IMR-90 (cell line): Measurements from ENCODE around the gene LDLRAD1. TPM values are rescaled to one million over a fixed set of nuclear protein-coding genes. Genes with fewer than 3 reads are reported as not detected.

ENCODE experiments used
- ATAC-seq: fragments of 200-7000 bp; cut with Tn5 transposase; 2 replicates; pipeline ENCODE4 v1.9.1; 2020; ENCODE audit warnings: low read depth, mild to moderate bottlenecking, moderate library complexity
- BruUV-seq: library from RNA; stranded (reverse); fragments of 400-500 nt; replicated peaks from 2 replicates; lab custom pipeline; 2021; lab: Mats Ljungman, UMichigan
- CTCF ChIA-PET: fragments of 300-600 bp; formaldehyde crosslinking; extraction: SDS; loops from one replicate; lab custom pipeline; 2021; ENCODE audit warnings: antibody characterized with exemption; lab: Yijun Ruan, JAX
- POLR2A ChIA-PET: fragments of 300-600 bp; sonication (Branson Sonifier 250); formaldehyde crosslinking; loops from one replicate; lab custom pipeline; 2022; ENCODE audit warnings: antibody characterized with exemption; ENCODE audit not compliant: unreplicated experiment; lab: Charles Lee
- DNase-seq: peaks from one replicate; pipeline ENCODE4 v3.0.0; 2013
- H2AFZ ChIP-seq: replicated peaks from 2 replicates; pipeline ENCODE3; 2013; ENCODE audit warnings: low read length, mild to moderate bottlenecking; ENCODE audit not compliant: poor library complexity
- H2AK5ac ChIP-seq: 2 replicates; pipeline ENCODE4 v1.6.1; 2013; ENCODE audit warnings: low read depth, low read length, inconsistent platforms
- H2AK9ac ChIP-seq: replicated peaks from 2 replicates; pipeline ENCODE3; 2013; ENCODE audit warnings: mild to moderate bottlenecking, low read depth, low read length, moderate library complexity; ENCODE audit not compliant: poor library complexity
- H2BK120ac ChIP-seq: 2 replicates; pipeline ENCODE4 v1.6.1; 2013; ENCODE audit warnings: low read depth, low read length, inconsistent platforms
- H2BK15ac ChIP-seq: 3 replicates; pipeline ENCODE4 v1.6.1; 2013; ENCODE audit warnings: low read depth, low read length, inconsistent platforms
- H2BK20ac ChIP-seq: 2 replicates; pipeline ENCODE4 v1.6.1; 2013; ENCODE audit warnings: low read depth, mild to moderate bottlenecking, inconsistent platforms, low read length, moderate library complexity
- H2BK5ac ChIP-seq: 2 replicates; pipeline ENCODE4 v1.6.1; 2013; ENCODE audit warnings: mild to moderate bottlenecking, low read depth, low read length, inconsistent platforms; ENCODE audit not compliant: poor library complexity, severe bottlenecking
- H3K14ac ChIP-seq: replicated peaks from 2 replicates; pipeline ENCODE4 v1.6.1; 2013; ENCODE audit warnings: low read depth, low read length, inconsistent platforms
- H3K18ac ChIP-seq: 2 replicates; pipeline ENCODE4 v1.6.1; 2013; ENCODE audit warnings: low read depth, low read length, control low read depth
- H3K23ac ChIP-seq: 2 replicates; pipeline ENCODE4 v1.6.1; 2013; ENCODE audit warnings: low read depth, low read length, inconsistent platforms
- H3K27ac ChIP-seq: 2 replicates; pipeline ENCODE4 v1.5.1; 2013; ENCODE audit warnings: mild to moderate bottlenecking, control low read depth, low read length; ENCODE audit not compliant: insufficient read depth
- H3K27me3 ChIP-seq: 2 replicates; pipeline ENCODE4 v1.6.1; 2013; ENCODE audit warnings: low read length; ENCODE audit not compliant: control insufficient read depth, insufficient read depth
- H3K36me3 ChIP-seq: 2 replicates; pipeline ENCODE4 v1.6.1; 2013; ENCODE audit warnings: low read length, mixed read lengths; ENCODE audit not compliant: control insufficient read depth, insufficient read depth
- H3K4ac ChIP-seq: 2 replicates; pipeline ENCODE4 v1.6.1; 2013; ENCODE audit warnings: low read depth, low read length, inconsistent platforms
- H3K4me1 ChIP-seq: 2 replicates; pipeline ENCODE4 v1.6.1; 2013; ENCODE audit warnings: low read length, mixed read lengths; ENCODE audit not compliant: control insufficient read depth, insufficient read depth
- H3K4me2 ChIP-seq: 2 replicates; pipeline ENCODE4 v1.6.1; 2013; ENCODE audit warnings: low read depth, mild to moderate bottlenecking, control low read depth, low read length, moderate library complexity
- H3K4me3 ChIP-seq: 2 replicates; pipeline ENCODE4 v1.5.1; 2013; ENCODE audit warnings: low read depth, mild to moderate bottlenecking, control low read depth, low read length, moderate library complexity; ENCODE audit not compliant: insufficient read depth
- H3K56ac ChIP-seq: 2 replicates; pipeline ENCODE4 v1.6.1; 2013; ENCODE audit warnings: low read length, inconsistent platforms; ENCODE audit not compliant: insufficient read depth; ENCODE audit errors: extremely low read depth
- H3K79me1 ChIP-seq, 2 experiments: 2 replicates each; pipeline ENCODE4 v1.6.1; 2013; ENCODE audit warnings: low read length in 2 of 2, inconsistent platforms in 1 of 2, low read depth in 1 of 2
- H3K9ac ChIP-seq: 2 replicates; pipeline ENCODE4 v1.6.1; 2013; ENCODE audit warnings: low read depth, low read length, control low read depth
- H3K9me1 ChIP-seq: 2 replicates; pipeline ENCODE4 v1.6.1; 2013; ENCODE audit warnings: low read length, inconsistent platforms; ENCODE audit not compliant: insufficient read depth
- H3K9me3 ChIP-seq: 2 replicates; pipeline ENCODE4 v1.6.1; 2013; ENCODE audit warnings: low read length; ENCODE audit not compliant: control insufficient read depth, insufficient read depth
- H4K20me1 ChIP-seq: 2 replicates; pipeline ENCODE4 v1.6.1; 2013; ENCODE audit warnings: low read length, inconsistent platforms; ENCODE audit not compliant: insufficient read depth
- H4K5ac ChIP-seq: 2 replicates; pipeline ENCODE4 v1.6.1; 2013; ENCODE audit warnings: mild to moderate bottlenecking, low read depth, low read length, control low read depth
- H4K8ac ChIP-seq, 2 experiments: 2 replicates each; pipeline ENCODE4 v1.6.1; 2013; ENCODE audit warnings: low read depth in 2 of 2, low read length in 2 of 2, control low read depth in 1 of 2, inconsistent platforms in 1 of 2
- H4K91ac ChIP-seq: 2 replicates; pipeline ENCODE4 v1.6.1; 2013; ENCODE audit warnings: low read depth, low read length, inconsistent platforms; ENCODE audit not compliant: insufficient read depth
- BHLHE40 ChIP-seq: fragments of 150-350 bp; IDR thresholded peaks from 2 replicates; pipeline ENCODE4 v1.6.1; 2016; ENCODE audit warnings: mild to moderate bottlenecking, low read depth, low read length
- CEBPB ChIP-seq: IDR thresholded peaks from 2 replicates; pipeline ENCODE4 v1.6.1; 2012; ENCODE audit warnings: low read depth, low read length, improper control_type of control experiment
- CHD1 ChIP-seq: IDR thresholded peaks from 2 replicates; pipeline ENCODE4 v1.6.1; 2012; ENCODE audit warnings: low read depth, low read length, improper control_type of control experiment
- FOS ChIP-seq: fragments of 150-350 bp; IDR thresholded peaks from 2 replicates; pipeline ENCODE4 v1.6.1; 2016; ENCODE audit warnings: low read depth, low read length
- MAFK ChIP-seq: IDR thresholded peaks from 2 replicates; pipeline ENCODE4 v1.6.1; 2012; ENCODE audit warnings: low read depth, low read length, improper control_type of control experiment
- MAZ ChIP-seq: IDR thresholded peaks from 2 replicates; pipeline ENCODE4 v1.6.1; 2012; ENCODE audit warnings: low read depth, mild to moderate bottlenecking, low read length, improper control_type of control experiment, moderate library complexity, borderline replicate concordance
- MXI1 ChIP-seq: IDR thresholded peaks from 2 replicates; pipeline ENCODE4 v1.6.1; 2012; ENCODE audit warnings: low read depth, mild to moderate bottlenecking, low read length, moderate library complexity, borderline replicate concordance
- NFE2L2 ChIP-seq: fragments of 150-350 bp; IDR thresholded peaks from 2 replicates; pipeline ENCODE4 v1.6.1; 2016; ENCODE audit warnings: low read depth, mild to moderate bottlenecking, low read length
- RAD21 ChIP-seq: IDR thresholded peaks from 2 replicates; pipeline ENCODE4 v1.6.1; 2012; ENCODE audit warnings: low read length, improper control_type of control experiment
- RCOR1 ChIP-seq: IDR thresholded peaks from 2 replicates; pipeline ENCODE4 v1.6.1; 2012; ENCODE audit warnings: mild to moderate bottlenecking, low read length, improper control_type of control experiment; ENCODE audit not compliant: insufficient replicate concordance
- RFX5 ChIP-seq: IDR thresholded peaks from 2 replicates; pipeline ENCODE4 v1.8.0; 2012; ENCODE audit warnings: low read depth, mild to moderate bottlenecking, low read length, moderate library complexity
- SMC3 ChIP-seq: fragments of 150-350 bp; IDR thresholded peaks from 2 replicates; pipeline ENCODE4 v1.6.1; 2016; ENCODE audit warnings: low read depth, mild to moderate bottlenecking, antibody characterized with exemption, low read length, moderate library complexity
- WGBS, 2 experiments: methylation state at CpG; one replicate each; pipeline versions ENCODE4 v1.1.5 to v1.1.7; 2013; ENCODE audit warnings: missing lambda C conversion rate in 2 of 2; ENCODE audit not compliant: insufficient read length in 1 of 2; ENCODE audit errors: extremely low coverage in 2 of 2; 5-methylcytosine and 5-hydroxymethylcytosine counted together
- dilution Hi-C: fragments of 300-500 bp; cut with HindIII; formaldehyde crosslinking; loops from one replicate; pipeline ENCODE4 v1.14.3; 2018; ENCODE audit warnings: low sequenced_read_pairs; ENCODE audit not compliant: unreplicated experiment
- in situ Hi-C: fragments of 300-500 bp; cut with MboI; formaldehyde crosslinking; loops from 3 replicates; pipeline ENCODE4 v1.14.3; 2019; ENCODE audit warnings: low sequenced_read_pairs, inconsistent platforms, mixed read lengths
- intact Hi-C: fragments of 100-400 bp; cut with micrococcal nuclease; formaldehyde crosslinking; loops from 2 replicates; pipeline ENCODE4 v1.10.0; 2022
- polyA plus RNA-seq, 3 experiments: library from polyadenylated mRNA; depleted of rRNA; stranded (reverse); fragments of >200 nt; gene quantifications; 2 replicates each; pipeline ENCODE4 v1.2.3, GENCODE V29; 2012; ENCODE audit warnings: low replicate concordance in 1 of 3
- total RNA-seq: library from RNA; depleted of rRNA; stranded (reverse); fragments of >200 nt; gene quantifications from 2 replicates; pipeline ENCODE4 v1.2.3, GENCODE V29; 2012
- TF ChIP-seq, protein P1 (sequence below): fragments of 150-350 bp; IDR thresholded peaks from 2 replicates; pipeline ENCODE4 v1.6.1; 2017; ENCODE audit warnings: mild to moderate bottlenecking, antibody characterized with exemption, low read length, low read depth
- TF ChIP-seq, protein P2 (sequence below): fragments of 150-350 bp; IDR thresholded peaks from 2 replicates; pipeline ENCODE4 v1.6.1; 2016; ENCODE audit warnings: low read depth, mild to moderate bottlenecking, low read length, moderate library complexity, borderline replicate concordance
- TF ChIP-seq, protein P3 (sequence below): conservative IDR thresholded peaks from 2 replicates; pipeline ENCODE4 v1.5.1; 2012; ENCODE audit warnings: mild to moderate bottlenecking, low read depth, low read length, improper control_type of control experiment

The LDLRAD1 gene
- total and polyA plus RNA-seq, 2 of the 4 experiments (the other 2 are of a cell fraction) = not detected

DNA sequence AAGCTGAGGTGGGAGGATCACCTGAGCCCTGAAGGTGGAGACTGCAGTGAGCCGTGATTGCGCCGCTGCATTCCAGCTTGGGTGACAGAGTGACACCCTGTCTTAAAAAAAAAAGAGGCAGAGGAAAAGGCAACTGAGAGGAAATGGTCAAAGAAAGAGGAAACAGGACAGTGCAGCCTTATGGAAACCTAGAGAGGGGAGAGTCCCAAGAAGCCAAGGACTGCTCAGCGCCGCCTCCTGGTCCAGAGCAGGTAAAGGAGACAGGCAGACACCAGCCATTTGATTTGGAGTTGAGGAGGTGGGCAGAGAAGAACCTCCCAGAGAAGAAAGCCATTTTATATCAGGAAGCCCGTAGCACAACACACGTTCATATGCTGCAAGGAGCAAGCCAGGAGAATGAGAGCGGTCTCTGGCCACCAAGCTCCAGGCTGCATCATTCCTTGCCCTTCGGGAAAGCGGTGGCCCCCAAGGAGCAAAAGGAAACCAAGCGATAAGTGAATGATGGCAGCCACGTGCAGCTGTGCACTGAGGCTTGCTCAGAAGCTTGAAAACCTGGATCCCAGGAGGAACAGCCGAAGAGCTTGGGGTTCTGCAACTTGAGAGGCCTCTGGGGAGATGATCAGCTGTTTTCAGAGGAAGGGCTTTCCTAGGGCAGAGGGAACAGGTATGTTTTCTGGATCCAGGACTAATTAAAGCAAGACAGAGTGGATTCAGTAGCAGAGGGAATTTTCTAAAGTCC lies 38.1 kb downstream of the LDLRAD1 start:
- BruUV-seq = no TSS peak
- dilution Hi-C loops (no loop called here), in situ Hi-C loops (no loop called here)

More for the DNA sequence above, 38.1 kb downstream of the LDLRAD1 start:
- no peak overlapping the region for H3K56ac ChIP-seq
- no peaks in the 10 kb centered on the region for H4K20me1 ChIP-seq
- no peak overlapping the region for H3K23ac ChIP-seq
- no peak overlapping the region for H2AK9ac ChIP-seq
- no peak overlapping the region for H2AFZ ChIP-seq
- H3K4me2 ChIP-seq = no peak overlapping the region
- 92% methylated on average over 7 of the region's 13 CpGs; no CpG with 5 or more reads in 1 of the 2 experiments for WGBS, 2 experiments
- no peaks in the 10 kb centered on the region for H3K9me1 ChIP-seq
- H2BK5ac ChIP-seq = no peak overlapping the region
- TF ChIP-seq MXI1 = no peak
- no peak for TF ChIP-seq RFX5
- no peak for TF ChIP-seq MAFK
- no peak for TF ChIP-seq MAZ
- no peak for TF ChIP-seq CEBPB
- TF ChIP-seq BHLHE40 = no peak
- TF ChIP-seq FOS = no peak
- no peak for TF ChIP-seq CHD1
- no peak for TF ChIP-seq NFE2L2
- TF ChIP-seq RAD21 = no peak
- TF ChIP-seq SMC3 = no peak
- TF ChIP-seq, protein P1, sequence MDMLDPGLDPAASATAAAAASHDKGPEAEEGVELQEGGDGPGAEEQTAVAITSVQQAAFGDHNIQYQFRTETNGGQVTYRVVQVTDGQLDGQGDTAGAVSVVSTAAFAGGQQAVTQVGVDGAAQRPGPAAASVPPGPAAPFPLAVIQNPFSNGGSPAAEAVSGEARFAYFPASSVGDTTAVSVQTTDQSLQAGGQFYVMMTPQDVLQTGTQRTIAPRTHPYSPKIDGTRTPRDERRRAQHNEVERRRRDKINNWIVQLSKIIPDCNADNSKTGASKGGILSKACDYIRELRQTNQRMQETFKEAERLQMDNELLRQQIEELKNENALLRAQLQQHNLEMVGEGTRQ = no peak
- TF ChIP-seq, protein P2, sequence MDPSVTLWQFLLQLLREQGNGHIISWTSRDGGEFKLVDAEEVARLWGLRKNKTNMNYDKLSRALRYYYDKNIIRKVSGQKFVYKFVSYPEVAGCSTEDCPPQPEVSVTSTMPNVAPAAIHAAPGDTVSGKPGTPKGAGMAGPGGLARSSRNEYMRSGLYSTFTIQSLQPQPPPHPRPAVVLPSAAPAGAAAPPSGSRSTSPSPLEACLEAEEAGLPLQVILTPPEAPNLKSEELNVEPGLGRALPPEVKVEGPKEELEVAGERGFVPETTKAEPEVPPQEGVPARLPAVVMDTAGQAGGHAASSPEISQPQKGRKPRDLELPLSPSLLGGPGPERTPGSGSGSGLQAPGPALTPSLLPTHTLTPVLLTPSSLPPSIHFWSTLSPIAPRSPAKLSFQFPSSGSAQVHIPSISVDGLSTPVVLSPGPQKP = no peak
- TF ChIP-seq RCOR1 = no peak
- TF ChIP-seq, protein P3, sequence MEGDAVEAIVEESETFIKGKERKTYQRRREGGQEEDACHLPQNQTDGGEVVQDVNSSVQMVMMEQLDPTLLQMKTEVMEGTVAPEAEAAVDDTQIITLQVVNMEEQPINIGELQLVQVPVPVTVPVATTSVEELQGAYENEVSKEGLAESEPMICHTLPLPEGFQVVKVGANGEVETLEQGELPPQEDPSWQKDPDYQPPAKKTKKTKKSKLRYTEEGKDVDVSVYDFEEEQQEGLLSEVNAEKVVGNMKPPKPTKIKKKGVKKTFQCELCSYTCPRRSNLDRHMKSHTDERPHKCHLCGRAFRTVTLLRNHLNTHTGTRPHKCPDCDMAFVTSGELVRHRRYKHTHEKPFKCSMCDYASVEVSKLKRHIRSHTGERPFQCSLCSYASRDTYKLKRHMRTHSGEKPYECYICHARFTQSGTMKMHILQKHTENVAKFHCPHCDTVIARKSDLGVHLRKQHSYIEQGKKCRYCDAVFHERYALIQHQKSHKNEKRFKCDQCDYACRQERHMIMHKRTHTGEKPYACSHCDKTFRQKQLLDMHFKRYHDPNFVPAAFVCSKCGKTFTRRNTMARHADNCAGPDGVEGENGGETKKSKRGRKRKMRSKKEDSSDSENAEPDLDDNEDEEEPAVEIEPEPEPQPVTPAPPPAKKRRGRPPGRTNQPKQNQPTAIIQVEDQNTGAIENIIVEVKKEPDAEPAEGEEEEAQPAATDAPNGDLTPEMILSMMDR = no peak
- H3K9ac ChIP-seq = no peak overlapping the region
- no peak overlapping the region for H3K4me3 ChIP-seq
- DNase-seq (no peak), ATAC-seq (no peak)
- no peak overlapping the region for H4K8ac ChIP-seq
- H3K14ac ChIP-seq = no peak overlapping the region
- no peaks in the 10 kb centered on the region for H3K36me3 ChIP-seq
- no peaks in the 10 kb centered on the region for H3K9me3 ChIP-seq
- no peak overlapping the region for H2BK20ac ChIP-seq
- H3K79me1 ChIP-seq = no peaks in the 10 kb centered on the region
- no peak overlapping the region for H4K5ac ChIP-seq
- no peak overlapping the region for H3K27ac ChIP-seq
- intact Hi-C loops = no loop called here
- no peaks in the 10 kb centered on the region for H3K27me3 ChIP-seq
- ChIA-PET CTCF (interaction anchor here (1.0 kb wide), 1 partner anchor 829 kb away, joined by 3 read pairs; no protein-coding TSS in a partner anchor), POLR2A (no interaction called here)
- no peak overlapping the region for H2AK5ac ChIP-seq
- H2BK120ac ChIP-seq = no peak overlapping the region
- no peak overlapping the region for H2BK15ac ChIP-seq
- peaks cover 2% of the 10 kb centered on the region; the same call in 1 of the 2 replicates for H3K4me1 ChIP-seq
- H3K18ac ChIP-seq = no peak overlapping the region
- H3K4ac ChIP-seq = no peak overlapping the region
- no peak overlapping the region for H4K91ac ChIP-seq
